ENCODE results near the gene CCT2. TPM values are rescaled to one million over a fixed set of nuclear protein-coding genes. Genes with fewer than 3 reads are reported as not detected.

CCT2 gene
- total RNA-seq, 1 experiment from 2014 or later: 270 TPM

DNA sequence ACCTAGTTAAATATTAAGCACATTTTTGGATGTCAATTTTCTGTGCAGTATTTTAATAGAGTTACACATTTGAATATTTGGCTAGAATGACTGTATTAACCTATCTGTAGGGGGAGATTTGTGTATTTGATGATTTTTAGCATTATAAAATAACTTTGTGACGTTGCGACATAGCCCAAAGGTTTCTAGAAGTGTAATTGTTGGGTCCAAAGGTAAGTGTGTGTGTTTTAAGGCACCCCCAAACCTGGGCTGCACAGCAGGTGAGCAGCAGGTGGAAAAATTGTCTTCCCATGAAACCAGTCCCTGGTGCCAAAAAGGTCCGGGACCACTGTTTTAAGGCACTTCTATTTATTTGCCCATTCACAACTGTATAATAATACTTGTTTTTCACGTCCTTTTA lies 3.3 kb downstream of the CCT2 start:
- no peaks in the 10 kb centered on the region for H3K4me1 ChIP-seq (ENCODE audit: control insufficient read depth, insufficient read depth, low read length)
- no TSS peak for BruUV-seq (replicated peaks)
- H3K27ac ChIP-seq (ENCODE audit: low read length): no peak overlapping the region
- no peak overlapping the region for H3K4me3 ChIP-seq (ENCODE audit: low read depth in 2 of 2, low read length in 2 of 2)
- CTCF ChIA-PET: no interaction called here
- ATAC-seq (no peak), DNase-seq (ENCODE audit: low read depth, low spot score) (no peak)
- H3K36me3 ChIP-seq (ENCODE audit: control insufficient read depth, insufficient read depth, low read length): peaks cover 59% of the 10 kb centered on the region
- intact Hi-C loops (cut with micrococcal nuclease; ENCODE audit: unreplicated experiment) (no loop called here), in situ Hi-C loops (cut with HindIII; ENCODE audit: low pct_unique_long_range_greater_than_20kb, low sequenced_read_pairs) (loop anchor here (25.0 kb wide), 1 partner anchor 101 kb away; no protein-coding TSS in a partner anchor)
- TF ChIP-seq POLR2AphosphoS5 (IDR thresholded peaks at IDR 0.05; ENCODE audit: low read depth, low read length) (no peak), SIN3A (IDR thresholded peaks at IDR 0.05; ENCODE audit: borderline replicate concordance, insufficient read depth, low read depth, low read length) (no peak)
- TF ChIP-seq, protein P1, sequence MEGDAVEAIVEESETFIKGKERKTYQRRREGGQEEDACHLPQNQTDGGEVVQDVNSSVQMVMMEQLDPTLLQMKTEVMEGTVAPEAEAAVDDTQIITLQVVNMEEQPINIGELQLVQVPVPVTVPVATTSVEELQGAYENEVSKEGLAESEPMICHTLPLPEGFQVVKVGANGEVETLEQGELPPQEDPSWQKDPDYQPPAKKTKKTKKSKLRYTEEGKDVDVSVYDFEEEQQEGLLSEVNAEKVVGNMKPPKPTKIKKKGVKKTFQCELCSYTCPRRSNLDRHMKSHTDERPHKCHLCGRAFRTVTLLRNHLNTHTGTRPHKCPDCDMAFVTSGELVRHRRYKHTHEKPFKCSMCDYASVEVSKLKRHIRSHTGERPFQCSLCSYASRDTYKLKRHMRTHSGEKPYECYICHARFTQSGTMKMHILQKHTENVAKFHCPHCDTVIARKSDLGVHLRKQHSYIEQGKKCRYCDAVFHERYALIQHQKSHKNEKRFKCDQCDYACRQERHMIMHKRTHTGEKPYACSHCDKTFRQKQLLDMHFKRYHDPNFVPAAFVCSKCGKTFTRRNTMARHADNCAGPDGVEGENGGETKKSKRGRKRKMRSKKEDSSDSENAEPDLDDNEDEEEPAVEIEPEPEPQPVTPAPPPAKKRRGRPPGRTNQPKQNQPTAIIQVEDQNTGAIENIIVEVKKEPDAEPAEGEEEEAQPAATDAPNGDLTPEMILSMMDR (IDR thresholded peaks at IDR 0.05): no peak
- no peaks in the 10 kb centered on the region for H3K9me3 ChIP-seq (ENCODE audit: control insufficient read depth, insufficient read depth, low read depth, low read length)
- no peaks in the 10 kb centered on the region for H3K27me3 ChIP-seq (ENCODE audit: control insufficient read depth, insufficient read depth, low read length)
- POLR2A ChIA-PET: no interaction called here

DNA sequence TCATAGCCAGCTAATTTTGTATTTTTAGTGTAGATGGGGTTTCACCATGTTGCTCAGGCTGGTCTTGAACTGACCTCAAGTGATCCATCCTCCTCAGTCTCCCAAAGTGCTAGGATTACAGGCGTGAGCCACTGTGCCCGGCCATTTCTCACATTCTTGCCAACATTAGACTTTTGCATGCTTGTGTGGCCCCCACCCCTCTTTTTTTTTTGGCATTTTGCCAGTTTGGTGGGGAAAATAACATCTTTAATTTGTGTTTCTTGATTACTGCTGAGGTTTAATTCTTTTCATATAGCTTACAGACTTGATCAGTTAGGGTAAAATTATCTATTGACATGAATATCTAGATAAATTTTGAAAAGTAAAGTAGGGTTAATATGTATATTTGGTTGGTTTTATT lies 3.8 kb downstream of the CCT2 start:
- intact Hi-C loops (cut with micrococcal nuclease; ENCODE audit: unreplicated experiment): no loop called here
- POLR2A ChIA-PET: interaction anchor here (0.6 kb wide), 1 partner anchor 229 kb away, joined by 3 read pairs; no protein-coding TSS in a partner anchor

More for the DNA sequence above, 3.8 kb downstream of the CCT2 start:
- no peak for TF ChIP-seq SIN3A (IDR thresholded peaks at IDR 0.05; ENCODE audit: borderline replicate concordance, insufficient read depth, low read depth, low read length)
- no peak for TF ChIP-seq TCF7L2 (IDR thresholded peaks at IDR 0.05; ENCODE audit: low read depth, low read length)
- TF ChIP-seq POLR2AphosphoS5 (IDR thresholded peaks at IDR 0.05; ENCODE audit: low read depth, low read length): no peak
- TF ChIP-seq, protein P2, sequence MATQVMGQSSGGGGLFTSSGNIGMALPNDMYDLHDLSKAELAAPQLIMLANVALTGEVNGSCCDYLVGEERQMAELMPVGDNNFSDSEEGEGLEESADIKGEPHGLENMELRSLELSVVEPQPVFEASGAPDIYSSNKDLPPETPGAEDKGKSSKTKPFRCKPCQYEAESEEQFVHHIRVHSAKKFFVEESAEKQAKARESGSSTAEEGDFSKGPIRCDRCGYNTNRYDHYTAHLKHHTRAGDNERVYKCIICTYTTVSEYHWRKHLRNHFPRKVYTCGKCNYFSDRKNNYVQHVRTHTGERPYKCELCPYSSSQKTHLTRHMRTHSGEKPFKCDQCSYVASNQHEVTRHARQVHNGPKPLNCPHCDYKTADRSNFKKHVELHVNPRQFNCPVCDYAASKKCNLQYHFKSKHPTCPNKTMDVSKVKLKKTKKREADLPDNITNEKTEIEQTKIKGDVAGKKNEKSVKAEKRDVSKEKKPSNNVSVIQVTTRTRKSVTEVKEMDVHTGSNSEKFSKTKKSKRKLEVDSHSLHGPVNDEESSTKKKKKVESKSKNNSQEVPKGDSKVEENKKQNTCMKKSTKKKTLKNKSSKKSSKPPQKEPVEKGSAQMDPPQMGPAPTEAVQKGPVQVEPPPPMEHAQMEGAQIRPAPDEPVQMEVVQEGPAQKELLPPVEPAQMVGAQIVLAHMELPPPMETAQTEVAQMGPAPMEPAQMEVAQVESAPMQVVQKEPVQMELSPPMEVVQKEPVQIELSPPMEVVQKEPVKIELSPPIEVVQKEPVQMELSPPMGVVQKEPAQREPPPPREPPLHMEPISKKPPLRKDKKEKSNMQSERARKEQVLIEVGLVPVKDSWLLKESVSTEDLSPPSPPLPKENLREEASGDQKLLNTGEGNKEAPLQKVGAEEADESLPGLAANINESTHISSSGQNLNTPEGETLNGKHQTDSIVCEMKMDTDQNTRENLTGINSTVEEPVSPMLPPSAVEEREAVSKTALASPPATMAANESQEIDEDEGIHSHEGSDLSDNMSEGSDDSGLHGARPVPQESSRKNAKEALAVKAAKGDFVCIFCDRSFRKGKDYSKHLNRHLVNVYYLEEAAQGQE (IDR thresholded peaks at IDR 0.05; ENCODE audit: insufficient read depth in 1 of 2, low read depth in 2 of 2, low read length in 1 of 2): no peak
- TF ChIP-seq, protein P1 (IDR thresholded peaks at IDR 0.05): no peak
- H3K36me3 ChIP-seq (ENCODE audit: control insufficient read depth, insufficient read depth, low read length): peaks cover 63% of the 10 kb centered on the region
- H3K9me3 ChIP-seq (ENCODE audit: control insufficient read depth, insufficient read depth, low read depth, low read length): no peaks in the 10 kb centered on the region
- no peaks in the 10 kb centered on the region for H3K27me3 ChIP-seq (ENCODE audit: control insufficient read depth, insufficient read depth, low read length)
- CTCF ChIA-PET: no interaction called here
- in situ Hi-C loops (cut with HindIII; ENCODE audit: low pct_unique_long_range_greater_than_20kb, low sequenced_read_pairs): loop anchor here (25.0 kb wide), 1 partner anchor 102 kb away; no protein-coding TSS in a partner anchor
- no TSS peak for BruUV-seq (replicated peaks)
- H3K4me1 ChIP-seq (ENCODE audit: control insufficient read depth, insufficient read depth, low read length): no peaks in the 10 kb centered on the region
- H3K4me3 ChIP-seq (ENCODE audit: low read depth in 2 of 2, low read length in 2 of 2): no peak overlapping the region
- ATAC-seq (no peak), DNase-seq (ENCODE audit: low read depth, low spot score) (no peak)
- H3K27ac ChIP-seq (ENCODE audit: low read length): no peak overlapping the region
